ELF-1 (cell line): ENCODE data around the gene HMGN3.
"Not testable (repeated sequence)": the region's sequence is repeated elsewhere in the genome, so short reads cannot be mapped to it uniquely, and the experiment has no call there.

Experiments
- DNase-seq: peaks from one replicate; pipeline ENCODE4 v3.0.0-alpha.2; 2016; ENCODE audit warnings: low read depth, low spot score

The HMGN3 gene

DNA sequence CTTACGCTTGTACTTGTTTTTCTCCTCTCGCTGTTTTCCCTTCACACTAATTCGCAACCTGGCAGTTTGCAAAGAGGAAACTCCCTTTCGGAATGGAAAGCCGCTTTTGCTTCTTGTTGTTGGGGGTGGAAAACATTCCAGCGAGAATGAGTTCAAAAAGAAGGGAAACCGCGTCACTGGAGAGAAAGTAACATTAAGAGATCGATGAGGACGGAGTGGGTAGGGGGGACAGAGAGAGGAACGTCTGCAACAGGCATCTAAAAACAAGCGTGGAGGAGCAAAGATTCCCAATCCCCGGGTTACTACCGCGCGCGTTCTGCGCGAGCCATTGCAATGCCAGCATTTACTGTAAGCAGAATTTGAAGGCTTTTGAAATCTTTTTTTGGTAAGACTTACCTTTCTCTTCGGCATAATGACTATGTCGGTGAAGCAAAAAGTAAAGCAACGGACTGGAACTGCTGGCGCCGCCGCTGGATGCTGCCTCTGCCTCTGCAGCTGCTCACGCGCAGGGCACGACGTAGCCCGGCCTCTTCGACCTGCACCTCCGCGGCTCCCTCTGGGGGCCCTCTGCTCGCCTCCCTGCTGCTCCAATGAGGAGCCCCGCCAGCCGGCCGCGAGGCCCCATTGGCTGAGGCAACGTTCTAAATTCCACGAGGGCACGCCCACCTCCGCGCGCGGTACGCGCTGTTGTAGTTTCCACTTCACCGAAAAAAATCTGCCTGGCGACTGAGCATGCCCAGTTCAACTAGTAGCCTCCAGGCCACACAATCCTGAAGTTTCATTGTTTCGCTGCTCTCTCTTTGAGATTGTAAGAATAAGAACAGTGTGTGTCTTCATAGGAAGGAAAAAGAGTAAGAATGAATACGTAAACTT is at the start of gene HMGN3:
Gene HMGN3, minus strand, starts transcription at position 533 of the 873 bp plus-strand sequence.
- DNase-seq, result peak; percentile 94

DNA sequence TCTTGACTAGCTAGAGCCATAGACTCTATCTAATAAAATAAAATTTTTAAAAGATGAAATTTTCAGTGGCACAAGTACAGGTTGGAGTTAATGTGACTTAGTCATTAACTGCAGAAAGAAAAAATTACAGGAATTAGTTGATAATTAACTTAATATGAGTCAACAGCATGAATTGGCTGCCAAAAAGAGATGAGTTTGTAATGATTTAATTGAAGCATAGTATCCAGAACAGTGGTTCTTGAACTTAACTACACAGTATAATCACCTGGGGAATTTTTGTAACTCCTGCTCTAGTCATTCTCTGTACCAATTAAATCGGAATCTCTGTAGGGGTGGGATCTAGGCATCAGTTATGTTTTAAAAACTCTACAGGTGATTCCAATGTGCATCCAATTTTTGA is 46.3 kb upstream of the HMGN3 start:
- DNase-seq, result no peak

DNA sequence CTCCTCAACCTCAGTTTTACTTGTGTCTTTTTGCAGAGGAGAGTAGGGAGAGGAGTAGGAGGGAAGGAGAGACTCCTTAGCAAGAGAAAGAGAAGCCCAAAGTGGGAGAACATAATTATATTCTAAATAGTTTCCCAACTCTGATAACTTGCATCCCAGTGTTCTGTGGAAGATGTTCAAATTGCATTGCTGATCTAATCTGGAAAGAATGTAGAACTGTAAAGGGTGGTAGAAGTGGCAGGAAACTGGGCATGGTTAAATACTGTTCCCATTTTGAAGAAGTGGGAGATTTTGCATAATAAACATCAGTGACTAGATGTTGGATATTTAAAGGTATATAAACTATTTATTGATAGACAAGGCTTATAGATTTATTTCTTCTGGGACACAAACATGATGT is 42.6 kb upstream of the HMGN3 start:
- no peak for DNase-seq

DNA sequence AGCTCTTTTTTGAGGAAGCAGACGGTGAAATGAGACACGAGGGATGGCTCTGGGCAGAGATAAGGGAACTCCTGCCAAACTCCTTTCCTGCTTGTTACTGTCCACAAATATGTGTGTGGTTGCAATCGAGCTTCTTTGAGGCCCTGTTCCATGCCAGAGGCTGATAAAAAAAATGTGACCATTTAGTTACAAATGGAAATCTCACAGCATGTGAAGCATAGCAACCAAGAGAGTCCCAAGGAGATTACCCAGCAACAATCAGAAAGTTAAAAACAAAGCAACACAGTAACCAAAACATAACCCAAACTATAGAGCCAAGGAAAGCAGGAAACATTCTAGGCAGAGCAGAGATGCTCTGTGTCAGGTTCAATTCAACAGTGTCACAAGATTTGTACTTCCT is 35.4 kb upstream of the HMGN3 start:
- DNase-seq, result peak; percentile 3

DNA sequence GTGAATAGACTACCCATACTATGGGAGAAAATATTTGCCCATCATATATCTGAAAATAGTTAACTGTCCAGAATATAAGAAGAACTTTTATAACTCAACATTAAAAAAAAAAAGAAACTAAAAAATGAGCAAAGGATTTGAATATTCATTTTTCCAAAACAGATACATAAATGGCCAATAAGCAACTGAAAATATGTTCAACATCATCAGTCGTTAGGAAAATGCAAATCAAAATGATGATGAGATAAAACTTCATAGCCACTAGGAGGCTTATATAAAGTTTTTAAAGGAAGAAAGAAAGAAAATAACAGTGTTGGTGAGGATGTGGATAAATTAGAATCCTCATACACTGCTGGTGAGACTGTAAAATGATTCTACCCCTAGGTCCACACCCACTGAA is 32.6 kb upstream of the HMGN3 start:
- no peak for DNase-seq

DNA sequence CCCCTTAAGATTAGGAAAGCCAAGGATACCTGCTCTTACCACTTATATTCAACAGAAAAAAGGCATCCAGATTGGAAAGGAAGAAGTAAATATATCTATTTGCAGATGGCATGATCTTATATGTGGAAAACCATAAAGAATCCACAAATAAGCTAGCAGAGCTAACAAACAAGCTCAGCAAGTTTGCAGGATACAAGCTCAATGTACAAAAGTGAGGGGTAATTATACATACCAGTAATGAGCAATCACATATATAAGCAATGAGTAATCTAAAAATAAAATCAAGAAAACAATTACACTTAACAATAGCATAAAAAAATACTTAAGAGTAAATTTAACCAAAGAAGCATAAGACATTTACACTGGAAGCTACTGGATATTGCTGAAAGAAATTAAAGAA is 31.6 kb upstream of the HMGN3 start:
- no peak for DNase-seq

DNA sequence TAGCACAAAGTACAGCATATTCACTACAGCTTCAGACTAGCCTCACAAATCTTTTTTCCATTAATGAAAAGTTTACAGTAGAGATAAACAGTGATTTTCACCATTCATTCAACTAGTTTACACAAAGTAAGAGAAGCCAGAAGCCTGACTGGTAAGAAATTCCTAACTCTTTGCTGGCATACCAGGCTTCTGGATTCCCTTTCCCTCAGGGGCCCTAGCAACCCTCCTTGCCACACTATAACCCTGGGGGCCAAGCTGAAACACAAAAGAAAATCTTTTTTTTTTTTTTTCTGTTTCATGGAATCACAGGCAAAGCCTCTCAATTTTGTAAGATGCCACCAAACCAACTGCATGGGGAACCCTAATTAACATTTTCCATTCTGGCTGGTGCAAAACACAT is 28.9 kb upstream of the HMGN3 start:
- no peak for DNase-seq

DNA sequence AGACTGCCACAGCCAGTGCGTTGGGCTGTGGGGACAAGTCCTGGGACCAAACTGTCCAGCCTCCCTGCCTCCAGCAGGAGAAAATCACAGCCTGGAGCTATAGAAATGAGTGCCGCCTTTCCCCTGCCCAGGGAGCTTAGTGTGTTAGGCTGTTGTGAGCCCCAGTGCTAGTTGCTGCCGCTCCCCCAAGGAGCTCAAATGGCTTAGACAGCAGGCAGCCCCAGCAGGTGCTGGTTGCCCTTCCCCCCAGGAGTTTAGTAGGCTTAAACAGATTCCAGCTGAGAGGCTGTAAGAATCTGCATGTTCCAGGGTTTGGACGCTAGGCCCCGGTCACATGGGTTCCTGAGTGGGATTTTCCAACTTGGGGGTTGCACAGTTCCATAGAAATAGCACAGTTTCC is 27.2 kb upstream of the HMGN3 start:
- DNase-seq, result peak; percentile 6

DNA sequence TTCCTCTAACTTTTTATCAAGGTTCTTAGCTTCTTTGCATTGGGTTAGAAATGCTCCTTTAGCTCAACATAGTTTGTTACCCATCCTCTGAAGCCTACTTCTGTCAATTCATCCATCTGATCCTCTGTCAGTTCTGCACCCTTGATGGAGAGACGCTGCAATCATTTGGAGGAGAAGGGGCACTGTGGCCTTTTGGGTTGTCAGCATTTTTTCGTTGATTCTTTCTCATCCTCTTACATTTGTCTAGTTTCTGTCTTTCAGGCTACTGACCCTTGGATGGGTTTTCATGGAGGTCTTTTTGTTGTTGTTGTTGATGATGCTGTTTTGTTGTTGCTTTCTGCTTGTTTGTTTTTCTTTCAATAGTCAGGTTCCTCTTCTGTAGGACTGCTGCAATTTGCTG is 26.3 kb upstream of the HMGN3 start:
- no peak for DNase-seq

DNA sequence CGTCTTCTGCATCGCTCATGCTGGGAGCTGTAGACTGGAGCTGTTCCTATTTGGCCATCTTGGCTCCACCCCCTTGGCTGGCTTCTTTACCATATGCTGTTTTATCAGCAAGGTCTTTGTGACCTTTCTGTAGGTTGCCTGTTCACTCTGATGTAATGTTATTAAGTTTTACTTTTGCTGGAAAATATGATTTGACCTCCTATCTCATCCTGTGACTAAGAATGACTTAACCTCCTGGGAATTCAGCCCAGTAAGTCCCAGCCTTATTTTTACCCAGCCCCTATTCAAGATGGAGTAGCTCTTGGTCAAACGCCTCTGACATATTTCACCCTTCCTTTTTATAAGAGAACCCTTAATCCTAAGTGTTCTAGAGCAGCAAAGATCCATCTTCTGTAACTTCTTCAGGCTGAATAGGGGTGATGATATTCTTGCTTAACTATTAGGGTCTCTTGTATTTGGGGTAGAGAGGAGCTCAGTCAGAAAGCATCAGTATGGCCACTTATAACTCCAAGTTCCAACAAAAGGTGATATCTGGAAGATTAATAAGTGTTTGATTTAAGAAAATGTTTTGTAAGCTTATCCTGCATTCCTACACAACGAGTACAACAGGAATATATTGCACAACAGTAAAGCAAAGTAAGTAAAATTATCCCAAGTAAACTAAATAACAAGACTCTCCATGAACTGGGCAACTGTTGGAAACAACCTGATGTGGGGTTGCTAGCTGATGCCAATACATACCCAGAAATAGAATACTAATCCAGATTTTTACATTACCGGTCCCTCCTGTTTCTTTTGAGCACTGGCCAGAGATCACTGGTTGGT is 23.1 kb upstream of the HMGN3 start:
- DNase-seq, result no peak

DNA sequence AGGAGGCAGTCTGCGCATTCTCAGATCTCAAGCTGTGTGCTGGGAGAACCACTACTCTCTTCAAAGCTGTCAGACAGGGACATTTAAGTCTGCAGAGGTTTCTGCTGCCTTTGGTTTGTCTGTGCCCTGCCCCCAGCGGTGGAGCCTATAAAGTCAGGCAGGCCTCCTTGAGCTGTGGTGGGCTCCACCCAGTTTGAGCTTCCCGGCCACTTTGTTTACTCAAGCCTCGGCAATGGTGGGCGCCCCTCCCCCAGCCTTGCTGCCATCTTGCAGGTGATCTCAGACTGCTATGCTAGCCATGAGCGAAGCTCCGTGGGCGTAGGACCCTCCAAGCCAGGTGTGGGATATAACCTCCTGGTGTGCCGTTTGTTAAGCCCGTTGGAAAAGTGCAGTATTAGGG is 22.3 kb upstream of the HMGN3 start:
- DNase-seq, result peak; percentile 11

DNA sequence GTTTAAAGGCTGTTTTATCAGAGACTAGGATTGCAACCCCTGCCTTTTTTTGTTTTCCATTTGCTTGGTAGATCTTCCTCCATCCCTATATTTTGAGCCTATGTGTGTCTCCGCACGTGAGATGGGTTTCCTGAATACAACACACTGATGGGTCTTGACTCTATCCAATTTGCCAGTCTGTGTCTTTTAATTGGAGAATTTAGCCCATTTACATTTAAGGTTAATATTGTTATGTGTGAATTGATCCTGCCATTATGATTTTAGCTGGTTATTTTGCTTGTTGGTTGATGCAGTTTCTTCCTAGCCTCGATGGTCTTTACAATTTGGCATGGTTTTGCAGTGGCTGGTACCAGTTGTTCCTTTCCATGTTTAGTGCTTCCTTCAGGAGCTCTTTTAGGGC is 20.6 kb upstream of the HMGN3 start:
- DNase-seq, result not testable (repeated sequence)

DNA sequence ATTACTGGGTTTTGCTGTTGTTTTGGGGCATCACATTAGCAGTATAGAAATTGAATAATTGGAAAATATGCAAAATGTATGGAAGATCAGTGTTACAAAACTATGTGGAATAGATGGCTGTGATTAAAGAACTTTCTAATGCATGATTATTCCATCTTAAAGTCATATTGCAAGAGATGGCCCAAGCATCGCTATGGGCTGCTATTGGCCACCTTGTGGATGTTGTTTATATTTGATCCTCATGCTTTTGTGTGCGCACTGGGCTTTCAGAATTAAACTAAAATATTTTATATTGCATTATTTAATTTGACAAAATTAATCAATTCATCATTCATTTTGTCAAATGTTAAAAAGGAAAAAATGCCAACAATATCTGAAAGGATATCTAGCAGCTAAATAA is 16.1 kb upstream of the HMGN3 start:
- no peak for DNase-seq

DNA sequence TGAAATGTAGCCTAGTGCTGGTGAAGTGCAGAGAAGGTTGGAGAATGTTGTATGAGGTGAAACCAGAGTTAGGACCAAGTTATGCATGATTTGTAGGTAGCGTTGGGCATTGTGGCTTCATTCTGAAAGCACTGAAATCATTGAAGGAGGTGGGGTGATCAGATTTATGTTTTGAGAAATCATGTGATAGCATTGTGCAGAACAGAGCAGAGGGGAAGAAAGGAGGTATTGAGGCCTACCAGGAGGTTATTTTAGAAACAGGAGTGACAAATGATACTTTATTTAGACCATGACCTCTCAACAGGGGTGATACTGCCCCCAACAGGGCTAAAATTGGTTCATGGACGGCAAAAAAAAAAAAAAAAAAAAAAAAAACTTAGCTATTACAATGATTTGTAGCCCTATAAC is 15.6 kb upstream of the HMGN3 start:
- no peak for DNase-seq

DNA sequence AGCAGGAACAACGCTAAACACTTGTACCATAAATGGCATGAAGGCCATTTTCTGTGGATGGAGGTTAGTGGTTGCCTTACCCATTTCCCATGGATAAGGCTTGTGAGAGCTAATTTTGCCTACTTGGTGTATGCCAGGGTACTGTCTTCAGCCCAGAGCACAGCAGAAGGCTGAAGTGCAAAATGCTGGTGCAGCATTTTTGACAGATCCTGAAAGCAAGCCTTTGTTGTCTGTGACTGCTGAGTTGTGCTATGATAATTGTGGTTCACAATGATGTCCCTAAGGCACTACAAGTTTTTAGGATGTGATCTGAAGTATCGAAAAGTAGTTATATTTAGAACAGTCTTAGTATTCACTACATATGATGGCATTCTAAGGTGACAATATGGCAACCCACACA is 14.7 kb upstream of the HMGN3 start:
- no peak for DNase-seq

DNA sequence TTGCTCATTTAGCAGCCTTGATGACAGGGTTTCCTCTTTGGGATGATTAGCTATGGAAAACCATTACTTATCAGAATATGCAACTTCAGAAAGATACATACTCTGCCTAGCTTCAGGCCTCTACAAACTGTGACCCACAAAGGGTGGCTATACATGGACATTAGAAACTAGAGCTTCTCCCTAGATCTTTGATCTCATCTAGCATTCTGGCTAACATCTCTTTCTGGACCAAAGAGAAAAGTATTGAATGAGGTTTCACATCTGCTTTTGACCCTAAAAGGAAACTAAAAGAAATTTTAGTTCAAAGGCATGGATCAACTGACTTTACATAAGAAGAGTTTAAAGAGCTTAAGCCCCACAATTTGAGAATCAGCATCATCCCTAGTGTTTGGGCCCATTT is 12.4 kb upstream of the HMGN3 start:
- DNase-seq, result no peak

DNA sequence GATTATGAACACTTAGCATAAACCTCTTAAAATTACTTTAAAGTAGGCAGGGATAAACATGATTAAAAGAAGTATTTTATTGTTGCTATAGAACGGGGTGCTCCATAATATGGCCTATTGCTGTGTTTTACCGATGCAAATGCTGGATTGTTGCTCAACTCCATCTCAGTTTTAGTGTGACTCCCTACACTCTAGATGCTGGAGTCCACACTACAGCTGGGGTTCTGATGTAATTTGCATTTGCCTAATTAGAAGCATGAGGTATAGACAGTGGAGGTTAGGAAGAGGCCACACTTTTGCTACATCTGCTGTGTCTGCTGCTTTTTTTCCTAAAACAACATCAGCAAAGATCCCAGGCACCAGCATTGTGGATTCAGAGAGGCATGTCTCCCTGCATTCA is 6.7 kb upstream of the HMGN3 start:
- DNase-seq, result no peak

DNA sequence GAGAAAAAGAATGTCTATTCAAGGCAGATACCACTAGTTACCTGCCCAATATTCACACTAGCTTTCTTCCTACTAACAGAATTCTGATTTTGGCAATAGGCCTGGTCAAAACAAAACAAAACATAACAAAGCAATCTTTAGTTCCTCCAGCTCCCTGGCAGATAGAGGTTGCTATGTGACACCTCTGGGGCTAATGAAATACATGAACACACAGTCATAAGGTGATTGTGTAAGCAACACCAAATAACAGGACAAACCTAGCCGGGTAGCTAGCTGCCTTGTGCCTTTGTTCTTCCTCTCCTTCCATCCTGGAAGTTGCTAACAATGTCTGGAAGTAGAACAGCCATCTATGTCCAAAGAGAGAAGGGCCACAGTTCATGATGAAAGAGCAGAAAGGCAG is 6.0 kb upstream of the HMGN3 start:
- no peak for DNase-seq

DNA sequence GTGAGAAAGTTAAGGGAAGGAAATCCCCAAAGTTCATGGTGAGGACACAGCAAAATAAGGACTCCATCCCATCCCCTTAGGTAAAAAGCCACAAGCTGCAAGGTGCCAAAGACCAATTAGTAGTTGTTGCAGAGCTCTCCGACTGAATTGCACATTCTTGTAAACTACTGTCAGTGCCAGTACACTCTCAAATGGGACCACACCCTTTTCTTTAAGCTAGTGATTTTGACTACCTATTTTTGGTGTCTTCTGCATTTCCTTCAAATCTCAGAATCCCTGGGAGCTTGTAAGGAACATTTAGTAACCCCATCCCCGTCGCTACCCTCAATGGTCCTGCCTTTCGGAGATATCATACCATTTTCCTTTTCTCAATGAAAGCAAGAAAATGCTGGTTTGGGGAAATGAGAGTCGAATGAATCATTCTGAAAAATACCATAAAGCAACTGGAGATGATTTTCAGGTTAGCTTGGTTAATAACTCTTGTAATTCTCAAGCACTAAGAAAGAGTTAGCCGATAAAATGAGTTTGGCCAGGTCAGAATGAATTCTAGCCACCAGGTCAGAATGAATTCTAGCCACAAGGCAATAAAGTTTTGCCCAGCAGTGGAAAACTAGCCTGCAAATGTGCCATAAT is 5.2 kb upstream of the HMGN3 start:
- no peak for DNase-seq

DNA sequence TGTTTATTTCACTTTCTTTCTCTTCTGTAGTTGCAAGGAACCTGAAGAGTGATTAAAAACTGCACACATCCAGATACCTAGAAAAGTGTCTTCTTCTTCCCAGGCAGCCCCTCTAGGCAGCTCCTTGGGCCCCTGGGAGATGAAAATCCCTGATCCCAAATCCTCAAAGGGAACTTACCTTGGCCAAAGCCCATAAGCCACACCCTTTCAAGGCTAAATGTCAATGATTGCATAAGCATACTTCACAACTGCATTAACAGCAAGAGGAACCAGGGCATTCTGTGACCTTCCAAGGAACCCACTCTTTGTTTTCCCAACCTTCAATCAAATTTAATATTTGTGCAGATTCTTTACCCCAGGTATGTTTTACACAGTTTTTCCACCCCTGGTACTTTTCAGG is 4.4 kb upstream of the HMGN3 start:
- no peak for DNase-seq

DNA sequence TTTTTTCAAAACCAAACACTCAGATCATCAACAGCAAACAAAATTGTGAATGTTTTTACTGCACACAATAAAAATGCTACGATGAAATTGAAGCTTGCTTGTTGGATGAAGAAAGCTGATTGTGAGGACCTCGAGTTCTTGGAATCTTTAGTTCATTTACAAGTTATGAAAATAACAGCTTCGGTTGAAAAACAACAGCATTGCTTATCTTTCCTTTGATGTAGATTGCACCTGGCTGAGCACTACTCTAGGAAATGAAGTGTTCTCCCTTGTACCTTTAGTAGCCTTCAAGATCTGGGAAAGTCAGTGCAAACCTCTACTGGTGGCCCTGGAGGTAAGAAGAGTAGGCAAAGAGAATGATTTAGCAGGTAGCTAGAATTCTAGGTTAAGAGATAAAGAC is 2.2 kb upstream of the HMGN3 start:
- no peak for DNase-seq

DNA sequence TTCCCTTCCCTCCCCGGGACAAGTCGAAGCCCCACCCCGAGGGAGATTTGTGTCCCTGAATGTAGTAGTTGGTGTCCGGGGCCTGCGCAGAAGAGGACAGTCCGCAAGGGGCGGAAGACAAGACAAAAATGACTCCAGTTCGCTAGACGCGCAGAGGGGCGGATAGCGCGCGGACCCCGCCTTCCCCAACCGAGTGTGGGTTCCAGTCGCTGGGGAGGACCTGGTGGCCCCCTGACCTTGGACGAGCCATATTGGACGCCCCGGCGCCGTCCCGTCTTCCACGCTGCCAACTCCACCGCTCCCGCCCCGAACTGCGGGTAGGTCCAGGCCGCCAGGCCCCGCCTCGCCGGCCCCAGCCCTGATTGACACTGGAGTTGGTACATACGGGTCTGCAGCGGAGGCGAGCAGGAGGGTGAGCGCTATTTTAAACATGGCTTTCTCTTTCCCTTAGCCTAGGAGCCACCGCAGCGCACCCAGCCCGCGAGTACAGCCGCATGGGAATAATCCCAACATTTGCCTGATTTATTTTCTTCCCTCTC is 802 bp downstream of the HMGN3 start:
- DNase-seq, result peak; percentile 94
